HG02763 (cell line): ENCODE results near the gene CDH23.
"Not testable (repeated sequence)": the region's sequence is repeated elsewhere in the genome, so short reads cannot be mapped to it uniquely, and the experiment has no call there.

Source experiments
- ATAC-seq: cut with Tn5 transposase; IDR thresholded peaks from one replicate; pipeline ENCODE4 v1.9.1; 2021; ENCODE audit warnings: mild to moderate bottlenecking, moderate library complexity; ENCODE audit not compliant: unreplicated experiment

The CDH23 gene

GRCh38 chr10:71851465-71852095 is 454.9 kb downstream of the CDH23 start:
- ATAC-seq, result not testable (repeated sequence)

- no peak for ATAC-seq
Observed at GRCh38 chr10:71852355-71852937, 455.7 kb downstream of the CDH23 start.

GRCh38 chr10:71854031-71854430 is 457.3 kb downstream of the CDH23 start:
- ATAC-seq, result no peak

GRCh38 chr10:71856619-71857018 is 459.9 kb downstream of the CDH23 start:
- no peak for ATAC-seq

- no peak for ATAC-seq
Observed at GRCh38 chr10:71857934-71858890, 461.5 kb downstream of the CDH23 start.

- no peak for ATAC-seq
Observed at GRCh38 chr10:71860243-71861029, 463.7 kb downstream of the CDH23 start.

- no peak for ATAC-seq
Observed at GRCh38 chr10:71863203-71863602, 466.5 kb downstream of the CDH23 start.

- no peak for ATAC-seq
Observed at GRCh38 chr10:71864911-71865361, 468.2 kb downstream of the CDH23 start.
